Epithelial cell of proximal tubule (primary cell): Measurements from ENCODE around the gene TRIM17. TPM values are rescaled to one million over a fixed set of nuclear protein-coding genes. Genes with fewer than 3 reads are reported as not detected.

Source experiments
- DNase-seq: peaks from one replicate; pipeline ENCODE4 v3.0.0-alpha.2; 2011; ENCODE audit warnings: low read depth
- H3K4me3 ChIP-seq: 2 replicates; pipeline ENCODE4 v1.5.1; 2011; ENCODE audit warnings: low read depth, mild to moderate bottlenecking, low read length
- total RNA-seq: library from RNA; depleted of rRNA; stranded (reverse); fragments of >200 nt; gene quantifications from 2 replicates; pipeline ENCODE4 v1.2.3, GENCODE V29; 2015
- TF ChIP-seq, protein P1 (sequence below): conservative IDR thresholded peaks from 2 replicates; pipeline ENCODE4 v1.5.1; 2012; ENCODE audit warnings: low read depth, mild to moderate bottlenecking, low read length

TRIM17 gene
- total RNA-seq, 1 donor from 2014 or later: 10.4 TPM

DNA sequence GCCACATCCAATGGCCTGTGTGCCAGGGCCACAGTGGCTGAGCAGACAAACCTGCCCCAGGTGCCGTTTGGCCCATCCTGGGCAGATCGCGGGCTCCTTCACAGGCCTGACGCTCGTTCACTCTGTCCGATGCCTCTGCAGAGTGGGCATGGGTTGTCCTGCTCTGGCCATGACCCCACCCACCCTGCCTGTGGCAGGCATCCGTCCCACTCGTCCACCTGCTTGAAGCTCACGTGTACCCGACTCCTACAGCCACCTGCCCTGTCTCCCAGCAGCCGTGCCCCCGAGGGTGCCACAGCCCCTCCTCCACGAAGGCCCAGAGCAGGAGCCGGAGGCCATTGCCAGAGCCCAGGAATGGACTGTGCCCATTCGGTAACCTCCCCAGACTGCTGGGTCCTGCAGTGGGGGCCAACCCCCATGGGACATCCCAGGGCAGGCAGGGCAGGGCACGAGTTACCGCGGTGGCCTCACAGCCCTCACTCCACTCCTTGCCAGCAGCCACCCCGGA, 51.9 kb downstream of the TRIM17 start:
- TF ChIP-seq, protein P1, sequence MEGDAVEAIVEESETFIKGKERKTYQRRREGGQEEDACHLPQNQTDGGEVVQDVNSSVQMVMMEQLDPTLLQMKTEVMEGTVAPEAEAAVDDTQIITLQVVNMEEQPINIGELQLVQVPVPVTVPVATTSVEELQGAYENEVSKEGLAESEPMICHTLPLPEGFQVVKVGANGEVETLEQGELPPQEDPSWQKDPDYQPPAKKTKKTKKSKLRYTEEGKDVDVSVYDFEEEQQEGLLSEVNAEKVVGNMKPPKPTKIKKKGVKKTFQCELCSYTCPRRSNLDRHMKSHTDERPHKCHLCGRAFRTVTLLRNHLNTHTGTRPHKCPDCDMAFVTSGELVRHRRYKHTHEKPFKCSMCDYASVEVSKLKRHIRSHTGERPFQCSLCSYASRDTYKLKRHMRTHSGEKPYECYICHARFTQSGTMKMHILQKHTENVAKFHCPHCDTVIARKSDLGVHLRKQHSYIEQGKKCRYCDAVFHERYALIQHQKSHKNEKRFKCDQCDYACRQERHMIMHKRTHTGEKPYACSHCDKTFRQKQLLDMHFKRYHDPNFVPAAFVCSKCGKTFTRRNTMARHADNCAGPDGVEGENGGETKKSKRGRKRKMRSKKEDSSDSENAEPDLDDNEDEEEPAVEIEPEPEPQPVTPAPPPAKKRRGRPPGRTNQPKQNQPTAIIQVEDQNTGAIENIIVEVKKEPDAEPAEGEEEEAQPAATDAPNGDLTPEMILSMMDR: no peak
- H3K4me3 ChIP-seq: no peak overlapping the region

DNA sequence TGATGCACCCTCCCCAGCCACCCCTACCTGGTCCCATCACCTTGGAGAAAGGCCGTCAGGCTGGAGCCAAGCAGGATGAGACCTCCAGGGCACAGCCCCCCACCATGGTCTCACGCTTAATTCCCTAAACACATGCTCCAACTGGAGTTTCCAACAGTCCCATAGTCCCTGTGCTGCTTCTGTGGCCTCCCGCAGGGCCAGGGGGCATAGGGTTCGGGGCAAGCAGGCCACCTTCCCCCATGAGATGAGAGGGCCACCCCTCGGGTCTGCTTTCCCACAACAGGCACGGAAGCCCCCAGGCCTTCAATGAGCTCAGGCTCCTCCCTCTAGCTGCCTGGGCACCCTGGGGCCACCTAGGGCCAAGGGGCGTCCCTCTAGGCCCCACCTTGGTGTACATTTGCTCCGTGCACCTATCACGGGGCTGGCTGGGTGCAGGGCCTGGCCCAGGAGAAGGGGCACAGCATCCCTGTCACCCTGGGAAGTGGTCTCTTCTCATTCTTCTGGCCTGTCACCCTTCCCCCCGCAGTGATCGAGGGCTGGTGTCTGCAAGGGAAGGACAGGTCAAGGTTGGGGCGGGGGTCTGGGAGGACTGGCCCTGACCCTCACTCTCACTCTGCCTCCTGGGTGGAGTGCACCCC, 52.5 kb downstream of the TRIM17 start:
- TF ChIP-seq, protein P1: no peak
- no peak overlapping the region for H3K4me3 ChIP-seq
- DNase-seq: no peak

More for the DNA sequence above, 51.9 kb downstream of the TRIM17 start:
- DNase-seq: no peak

GRCh38 chr1:228363686-228364067, 53.0 kb downstream of the TRIM17 start:
- TF ChIP-seq, protein P1: no peak

DNA sequence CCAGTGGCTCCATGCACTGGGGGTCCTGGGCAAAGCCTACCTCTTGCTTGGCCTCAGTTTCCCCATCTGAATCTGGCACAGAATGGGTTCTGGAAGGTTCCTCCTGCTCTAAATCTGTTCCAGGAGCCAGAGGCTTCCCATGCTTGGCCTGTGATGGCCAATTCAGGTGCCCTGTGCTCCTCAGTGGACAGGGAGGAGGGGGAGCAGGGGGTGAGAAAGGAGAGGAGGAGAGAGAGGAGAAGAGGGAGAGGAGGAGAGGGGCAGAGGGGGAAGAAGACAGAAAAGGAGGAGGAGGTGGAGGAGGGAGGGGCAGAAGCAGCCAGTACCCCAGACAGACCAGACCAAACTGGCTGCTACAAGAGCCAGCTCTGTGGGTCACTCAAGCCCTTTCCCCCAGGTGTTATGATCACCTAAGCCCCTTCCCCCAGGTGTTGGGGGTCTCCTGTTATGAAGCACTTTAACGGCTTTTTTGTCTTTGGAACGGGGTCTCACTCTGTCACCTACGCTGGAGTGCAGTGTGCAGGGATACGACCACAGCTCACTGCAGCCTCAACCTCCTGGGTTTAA, 53.7 kb downstream of the TRIM17 start:
- no peak for DNase-seq
- H3K4me3 ChIP-seq: no peak overlapping the region
- TF ChIP-seq, protein P1: no peak

More at GRCh38 chr1:228363686-228364067, 53.0 kb downstream of the TRIM17 start:
- no peak for DNase-seq
- no peak overlapping the region for H3K4me3 ChIP-seq

DNA sequence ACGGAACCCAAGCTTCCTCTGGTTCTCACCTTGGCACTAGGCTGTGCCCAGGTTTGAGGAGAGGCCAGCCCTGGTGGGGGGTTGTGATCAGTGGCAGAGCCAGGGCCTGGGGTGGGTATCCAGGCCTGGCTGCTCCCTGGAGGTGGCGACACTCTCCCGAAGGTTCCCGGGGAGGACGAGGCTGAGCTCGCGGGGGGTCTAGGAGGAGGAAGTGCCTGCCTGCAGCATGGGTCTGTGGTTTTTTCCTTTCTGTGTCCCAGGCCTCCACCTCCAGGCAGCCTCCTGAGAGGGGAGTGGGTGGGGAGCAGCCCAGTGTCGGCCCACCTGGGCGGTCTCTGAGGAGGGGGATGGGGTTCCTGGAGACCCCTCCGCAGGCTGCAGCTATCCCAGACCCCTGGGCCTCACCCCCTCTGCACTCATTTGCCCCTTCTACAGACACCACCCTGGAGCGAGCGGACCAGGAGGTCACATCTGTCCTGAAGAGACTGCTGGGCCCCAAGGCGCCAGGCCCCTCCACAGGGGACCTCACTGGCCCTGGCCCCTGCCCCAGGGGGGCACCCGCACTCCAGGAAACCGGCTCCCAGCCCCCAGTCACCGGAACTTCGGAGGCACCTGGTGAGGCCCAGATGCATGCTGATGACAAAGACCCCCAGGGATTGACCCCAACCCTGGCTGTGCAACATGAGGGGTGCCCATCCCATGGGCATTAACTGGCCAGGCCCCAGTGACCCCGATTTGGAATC, 54.3 kb downstream of the TRIM17 start:
- TF ChIP-seq, protein P1: no peak
- no peak for DNase-seq
- H3K4me3 ChIP-seq: no peak overlapping the region

DNA sequence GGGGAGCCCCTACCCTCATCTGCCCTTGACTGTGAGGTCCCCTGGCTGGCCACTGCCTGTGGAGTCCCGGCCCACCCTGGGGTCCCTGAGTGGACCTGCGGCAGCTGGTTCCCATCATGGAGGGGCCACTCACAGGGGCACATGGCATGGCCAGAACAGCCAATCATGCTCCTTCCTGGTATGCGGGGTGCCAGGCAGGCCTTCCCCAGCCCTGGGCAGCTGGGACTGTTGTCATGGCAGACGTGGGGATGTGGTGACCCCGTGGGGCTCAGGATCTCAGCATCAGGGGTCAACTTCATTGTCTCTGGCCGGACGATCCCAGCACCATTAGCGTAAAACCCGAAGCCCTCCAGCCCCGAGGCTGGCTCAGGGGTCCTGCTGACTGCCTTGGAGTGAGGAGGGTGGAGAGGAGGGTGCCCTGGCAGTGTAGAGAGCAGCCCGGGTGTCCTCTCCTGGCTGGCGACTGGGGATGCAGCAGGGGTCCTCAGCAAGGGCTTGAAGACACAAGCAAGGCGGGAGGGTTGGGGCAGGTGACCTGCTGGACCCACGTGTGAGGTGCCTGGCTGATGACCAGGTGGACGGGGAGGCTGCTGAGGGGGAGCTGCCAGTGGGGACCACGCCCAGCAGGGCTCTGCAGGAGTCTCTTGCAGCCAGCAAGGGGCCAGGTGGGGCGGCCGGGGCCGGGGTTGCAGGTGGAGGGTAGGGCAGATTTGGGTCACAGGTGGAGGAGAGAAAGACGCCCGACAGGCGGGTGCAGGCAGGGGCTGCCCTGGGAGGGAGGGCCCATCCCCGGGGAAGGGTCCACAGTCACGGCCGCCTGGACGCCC, 55.1 kb downstream of the TRIM17 start:
- TF ChIP-seq, protein P1: no peak
- no peak for DNase-seq
- H3K4me3 ChIP-seq: no peak overlapping the region
